NCI-H69 (cell line): ENCODE data around the gene ALOX15.
"Not testable (repeated sequence)": the region's sequence is repeated elsewhere in the genome, so short reads cannot be mapped to it uniquely, and the experiment has no call there.

Source experiments
- DNase-seq: peaks from one replicate; lab custom pipeline; 2025; lab: John Stamatoyannopoulos, UW

Gene ALOX15

DNA sequence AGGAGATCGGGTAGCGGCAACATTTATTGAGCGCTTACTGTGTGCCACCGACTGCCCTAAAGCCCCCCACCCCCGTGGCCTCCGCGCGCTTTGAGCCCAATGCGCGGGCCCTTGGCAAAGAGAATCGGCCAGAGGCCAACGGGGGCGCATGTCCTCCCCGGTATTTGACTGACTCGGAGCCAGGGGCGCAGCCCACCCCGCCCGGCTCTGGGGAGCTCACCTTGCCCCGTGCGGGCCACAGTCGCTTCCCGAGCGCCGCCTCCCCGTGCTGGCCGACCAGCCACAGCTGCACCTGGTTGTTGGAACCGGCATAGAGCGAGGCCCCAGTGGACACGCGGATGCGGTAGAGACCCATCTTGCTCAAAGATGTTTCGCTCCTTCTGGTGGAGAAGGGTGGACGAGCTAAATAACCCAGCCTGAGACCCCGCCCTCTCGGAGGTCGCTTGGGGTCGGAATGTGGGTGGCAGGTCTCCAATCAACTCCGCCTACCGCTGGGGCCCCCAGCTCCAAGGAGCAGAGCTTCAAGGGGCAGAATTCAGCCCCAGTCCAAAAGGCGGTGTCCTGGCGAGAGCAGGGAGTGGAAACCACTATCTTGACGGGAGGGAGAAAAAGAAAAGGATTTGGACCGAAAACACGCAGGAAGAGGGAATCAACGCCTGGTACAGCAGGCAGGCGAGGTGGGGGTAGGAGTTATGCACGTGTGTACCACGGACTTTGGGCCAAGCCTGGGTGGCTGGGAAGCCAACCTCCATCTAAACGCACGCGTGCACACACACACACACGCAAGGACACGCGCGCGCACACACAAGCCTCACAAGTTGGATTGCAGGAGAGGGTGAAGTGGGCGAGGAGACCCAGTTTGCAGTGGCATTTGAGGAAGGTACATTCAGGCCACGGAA is at the start of gene ALOX15:
Gene ALOX15 (minus strand): TSS at position 382 of the 899 bp plus-strand sequence. CDS start 27 bp downstream, at position 355.
- no peak for DNase-seq

DNA sequence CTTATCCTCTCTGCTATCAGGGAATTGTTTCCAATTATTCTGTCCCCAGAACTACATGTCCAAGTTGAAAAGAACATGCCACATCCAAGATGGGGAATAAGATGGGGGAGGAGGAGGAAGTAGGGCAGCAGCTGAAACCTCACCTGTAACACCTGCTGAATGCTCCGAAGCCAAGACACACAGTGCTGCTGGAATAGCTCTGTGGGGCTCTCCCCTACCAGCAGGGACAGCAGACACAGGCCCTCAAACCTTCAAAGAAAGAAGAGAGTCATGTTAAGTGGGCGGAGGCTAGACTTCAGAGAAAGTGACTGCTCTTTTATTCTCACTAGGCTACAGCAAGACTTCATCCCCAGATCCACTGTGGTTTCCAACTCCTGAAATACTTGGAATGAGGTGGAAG is 49.3 kb upstream of the ALOX15 start:
- DNase-seq, result no peak

GRCh38 chr17:4689872-4690271 is 48.4 kb upstream of the ALOX15 start:
- not testable (repeated sequence) for DNase-seq

DNA sequence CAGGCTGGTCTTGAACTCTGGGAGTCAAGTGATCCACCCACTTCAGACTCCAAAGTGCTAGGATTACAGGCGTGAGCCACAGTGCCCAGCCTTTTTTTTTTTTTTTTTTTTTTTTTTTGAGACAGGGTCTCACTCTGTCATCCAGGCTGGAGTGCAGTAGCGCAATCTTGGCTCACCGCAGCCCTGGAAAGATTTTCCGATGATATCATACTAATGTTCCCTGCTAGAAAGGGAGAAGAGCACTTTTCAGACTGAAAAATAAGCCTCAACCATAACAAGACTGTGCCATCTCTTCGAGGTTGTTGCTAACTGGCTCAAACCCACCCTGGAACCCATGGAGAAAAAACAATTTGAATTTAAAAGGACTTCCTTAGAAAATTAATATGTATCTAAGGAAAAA is 42.3 kb upstream of the ALOX15 start:
- DNase-seq, result not testable (repeated sequence)

- DNase-seq, result no peak
These were observed 38.2 kb upstream of the ALOX15 start for GRCh38 chr17:4679658-4680057.

- no peak for DNase-seq
These were observed 37.1 kb upstream of the ALOX15 start for GRCh38 chr17:4678448-4679026.

DNA sequence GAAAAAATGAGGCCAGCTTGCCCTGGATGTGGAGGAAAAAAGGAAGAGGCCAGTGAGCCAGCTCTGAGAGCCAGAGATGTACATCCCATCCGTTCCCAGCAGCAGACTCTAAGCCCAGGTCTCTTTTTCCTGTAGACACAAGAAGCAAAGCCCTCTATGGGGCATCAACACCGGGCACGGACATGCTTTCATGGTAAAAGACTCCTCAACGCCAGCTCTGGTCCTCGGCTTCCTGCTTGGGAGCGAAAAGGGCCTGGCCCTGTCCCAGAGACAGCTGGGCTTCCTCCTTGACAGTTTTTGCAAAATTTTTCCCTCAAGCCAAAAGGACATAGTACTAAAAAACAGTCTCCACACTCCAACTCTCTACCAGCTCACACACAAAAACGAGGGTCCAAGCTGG is 35.3 kb upstream of the ALOX15 start:
- DNase-seq, result no peak

GRCh38 chr17:4675791-4676190 is 34.3 kb upstream of the ALOX15 start:
- no peak for DNase-seq

- DNase-seq, result no peak
These were observed 33.2 kb upstream of the ALOX15 start for GRCh38 chr17:4674685-4674998.

DNA sequence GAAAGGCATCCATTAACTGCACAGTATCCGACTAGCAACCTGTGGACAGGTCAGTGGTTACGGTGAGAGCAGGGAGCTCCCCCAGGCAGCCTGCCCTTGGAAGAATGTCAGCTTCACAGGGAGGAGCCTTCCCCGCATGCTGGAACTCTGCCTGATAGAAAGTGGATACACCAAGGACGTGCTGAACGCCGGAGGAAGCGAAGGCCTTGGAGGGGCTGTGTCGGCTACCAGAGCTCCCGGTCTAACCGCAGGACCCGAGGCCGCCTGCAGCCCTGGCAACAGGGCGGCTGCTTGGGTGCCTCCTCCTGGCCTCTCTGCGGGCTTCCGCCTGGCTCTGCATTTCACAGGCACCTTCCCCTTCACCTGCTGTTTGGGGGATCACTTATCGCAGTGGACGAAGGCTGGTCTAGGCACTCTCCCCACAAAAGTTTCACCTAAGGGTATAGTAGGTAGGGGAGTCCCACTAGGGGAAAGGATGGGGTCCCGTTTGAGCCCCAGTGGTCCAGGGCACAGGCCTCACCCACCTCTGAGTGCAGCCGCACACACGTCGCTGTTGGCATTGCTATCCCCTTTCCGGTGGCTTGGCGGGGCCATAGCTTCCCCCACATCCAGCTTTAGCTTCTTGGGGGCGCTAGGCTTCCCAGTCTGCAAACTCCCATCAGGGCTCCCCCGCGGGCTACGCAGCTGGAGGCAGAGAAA is 32.7 kb upstream of the ALOX15 start:
- DNase-seq, result no peak

GRCh38 chr17:4673169-4673568 is 31.7 kb upstream of the ALOX15 start:
- no peak for DNase-seq

DNA sequence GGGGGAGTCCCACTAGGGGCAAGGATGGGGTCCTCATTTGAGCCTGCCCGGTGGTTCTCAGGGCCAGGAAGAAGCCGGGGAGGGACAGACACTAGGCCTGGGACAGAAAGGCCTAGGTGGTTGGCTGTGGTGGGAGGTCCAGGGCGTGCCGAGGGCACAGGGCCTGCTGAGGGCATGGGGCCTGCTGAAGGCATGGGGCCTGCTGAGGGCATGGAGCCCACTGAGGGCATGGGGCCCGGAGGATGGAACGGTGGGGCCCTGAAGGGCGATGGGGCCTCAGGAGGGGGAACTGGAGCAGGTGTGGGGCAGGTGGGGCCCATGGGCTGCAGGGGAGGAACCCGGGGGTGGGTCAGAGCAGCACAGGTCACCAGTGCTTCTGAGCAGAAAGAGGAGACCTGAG is 31.3 kb upstream of the ALOX15 start:
- no peak for DNase-seq

DNA sequence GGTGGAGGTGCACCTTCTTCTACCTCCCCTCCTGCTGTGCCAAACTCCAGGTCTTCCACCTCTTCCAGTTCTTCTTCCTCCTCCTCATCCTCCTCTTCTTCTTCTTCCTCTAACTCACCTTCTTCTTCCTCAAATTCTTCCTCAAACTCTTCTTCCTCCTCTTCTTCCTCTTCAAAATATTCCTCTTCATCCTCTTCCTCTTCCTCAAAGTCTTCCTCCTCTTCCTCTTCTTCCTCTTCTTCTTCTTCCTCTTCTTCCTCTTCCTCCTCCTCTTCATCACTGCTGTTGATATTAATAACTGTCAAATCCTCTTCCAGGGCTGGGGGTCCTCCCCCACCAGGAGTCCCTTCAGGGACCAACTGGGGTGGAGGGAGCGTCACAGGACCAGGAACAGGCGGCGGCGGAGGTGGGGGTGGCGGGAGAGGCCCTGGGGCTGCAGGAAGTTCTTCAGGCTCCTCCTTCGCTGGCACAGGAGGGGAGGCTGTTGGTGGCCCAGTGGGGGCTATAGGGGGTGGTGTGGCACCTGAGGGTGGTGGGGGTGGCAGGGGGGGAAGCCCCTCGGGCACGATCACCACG is 30.7 kb upstream of the ALOX15 start:
- no peak for DNase-seq

- DNase-seq, result no peak
These were observed 25.7 kb upstream of the ALOX15 start for GRCh38 chr17:4667166-4667565.

DNA sequence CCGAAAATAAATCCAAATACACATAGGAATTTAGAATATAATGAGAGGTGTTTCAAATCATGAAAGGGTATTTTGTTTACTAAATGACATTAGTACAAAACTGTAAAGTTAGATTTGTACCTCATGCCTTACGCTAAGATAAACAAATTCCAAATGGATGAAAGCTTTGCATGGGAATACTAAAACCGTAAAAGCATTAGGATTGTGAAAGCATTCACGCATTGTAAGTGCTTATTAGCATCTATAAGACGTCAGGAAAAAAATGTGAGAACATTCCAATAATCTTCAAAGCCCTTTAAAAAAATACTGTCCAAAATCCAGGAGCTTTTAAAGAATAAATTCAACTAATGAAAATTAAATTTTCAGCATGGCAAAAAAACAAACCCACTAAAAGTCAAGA is 24.8 kb upstream of the ALOX15 start:
- DNase-seq, result no peak

DNA sequence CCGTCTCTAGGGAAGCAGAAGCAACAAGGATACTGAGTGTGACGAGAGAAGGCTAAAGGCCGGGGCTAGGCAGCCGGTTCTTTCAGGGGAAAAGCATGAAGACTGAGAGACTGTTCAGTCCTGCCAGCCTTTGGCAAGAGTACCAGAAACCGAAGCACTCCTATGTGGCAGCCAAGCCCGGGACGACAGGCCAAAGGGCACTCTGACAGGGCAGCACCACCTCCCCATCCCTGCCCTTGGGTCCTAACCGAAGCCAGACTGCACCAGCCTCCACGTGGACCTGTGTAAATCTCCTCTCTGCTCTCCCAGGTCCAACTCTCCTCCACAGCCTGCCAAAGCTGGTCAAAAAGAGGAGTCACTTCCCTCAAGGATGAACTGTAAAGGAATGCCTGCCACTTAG is 23.5 kb upstream of the ALOX15 start:
- DNase-seq, result no peak

- DNase-seq, result no peak
These were observed 22.8 kb upstream of the ALOX15 start for GRCh38 chr17:4664230-4664629.

- no peak for DNase-seq
These were observed 22.2 kb upstream of the ALOX15 start for GRCh38 chr17:4663711-4664110.

DNA sequence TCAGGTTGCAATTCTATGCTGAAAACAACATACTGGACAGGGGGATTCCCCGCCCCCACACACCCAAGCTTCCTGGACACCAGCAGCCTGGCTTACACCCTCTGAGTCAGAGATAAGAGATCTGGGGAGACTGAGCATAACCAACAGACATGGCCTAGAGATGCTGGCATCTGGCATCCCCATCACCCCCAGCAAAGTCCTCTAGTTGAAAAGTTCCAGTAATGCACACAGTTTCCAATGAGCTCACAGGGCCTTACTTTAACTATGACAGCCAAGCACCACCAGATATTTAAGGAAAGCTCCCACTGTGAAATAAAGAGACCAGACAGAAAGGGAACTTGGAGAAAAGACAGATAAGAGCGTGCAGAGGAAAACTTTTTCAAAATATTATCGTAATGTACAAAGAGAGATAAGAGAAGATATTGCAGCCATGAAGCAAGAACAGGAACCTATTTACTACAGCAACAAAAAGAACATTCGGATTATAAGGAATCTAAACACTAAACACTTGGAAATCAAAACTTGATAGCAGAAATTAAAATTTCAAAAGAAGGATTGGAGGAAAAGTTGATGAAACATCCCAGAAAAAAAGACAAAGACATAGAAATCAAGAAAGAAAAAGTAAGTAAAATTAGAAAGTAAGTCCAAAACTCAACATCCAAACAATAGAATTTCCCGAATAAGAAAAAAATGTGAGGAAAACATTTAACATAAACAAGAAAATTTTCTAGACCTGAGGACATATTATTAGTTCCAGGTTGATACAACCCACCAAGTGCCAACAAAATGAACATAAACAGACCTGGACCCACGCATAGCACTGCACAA is 17.2 kb upstream of the ALOX15 start:
- DNase-seq, result no peak

- DNase-seq, result no peak
These were observed 16.2 kb upstream of the ALOX15 start for GRCh38 chr17:4657678-4658077.

DNA sequence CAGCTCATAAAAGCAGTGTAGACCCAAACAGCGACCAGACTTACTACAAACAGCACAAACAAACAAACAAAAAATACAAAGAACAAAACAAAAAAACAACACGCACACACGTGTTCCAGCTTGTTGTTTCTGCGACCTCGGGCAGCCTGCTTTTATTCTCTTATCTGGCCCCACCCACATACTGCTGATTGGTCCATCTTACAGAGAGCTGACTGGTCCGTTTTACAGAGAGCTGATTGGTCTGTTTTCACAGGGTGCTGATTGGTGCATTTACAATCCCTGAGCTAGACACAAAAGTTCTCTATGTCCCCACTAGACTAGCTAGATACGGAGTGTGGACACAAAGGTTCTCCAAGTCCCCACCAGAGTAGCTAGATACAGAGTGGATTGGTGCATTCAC is 14.5 kb upstream of the ALOX15 start:
- not testable (repeated sequence) for DNase-seq

DNA sequence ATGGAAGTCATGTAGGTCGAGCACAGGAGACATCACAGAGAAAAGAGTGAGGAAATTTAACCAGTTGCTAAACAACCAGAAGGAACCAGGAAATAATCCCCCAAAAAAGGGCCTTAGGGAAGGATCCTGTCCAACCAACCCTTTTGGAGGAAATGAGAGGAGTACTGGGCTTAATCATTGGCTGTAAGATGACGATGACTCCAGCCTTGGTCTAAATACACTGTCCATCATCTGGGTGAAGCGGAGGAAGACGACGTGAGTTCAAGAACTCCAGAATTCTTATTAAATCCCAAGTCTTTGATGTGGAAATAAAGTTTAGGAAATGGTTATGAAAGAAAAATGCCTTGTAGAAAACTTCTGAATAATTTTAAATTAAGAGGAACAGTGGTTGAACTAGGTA is 11.5 kb upstream of the ALOX15 start:
- peak; percentile 43 for DNase-seq
